ENCODE data around the gene TNRC6A. TPM values are rescaled to one million over a fixed set of nuclear protein-coding genes. Genes with fewer than 3 reads are reported as not detected.
"Not testable (repeated sequence)": the region's sequence is repeated elsewhere in the genome, so short reads cannot be mapped to it uniquely, and the experiment has no call there.

The TNRC6A gene
- total RNA-seq, 1 experiment from 2014 or later = 72.4 TPM

DNA sequence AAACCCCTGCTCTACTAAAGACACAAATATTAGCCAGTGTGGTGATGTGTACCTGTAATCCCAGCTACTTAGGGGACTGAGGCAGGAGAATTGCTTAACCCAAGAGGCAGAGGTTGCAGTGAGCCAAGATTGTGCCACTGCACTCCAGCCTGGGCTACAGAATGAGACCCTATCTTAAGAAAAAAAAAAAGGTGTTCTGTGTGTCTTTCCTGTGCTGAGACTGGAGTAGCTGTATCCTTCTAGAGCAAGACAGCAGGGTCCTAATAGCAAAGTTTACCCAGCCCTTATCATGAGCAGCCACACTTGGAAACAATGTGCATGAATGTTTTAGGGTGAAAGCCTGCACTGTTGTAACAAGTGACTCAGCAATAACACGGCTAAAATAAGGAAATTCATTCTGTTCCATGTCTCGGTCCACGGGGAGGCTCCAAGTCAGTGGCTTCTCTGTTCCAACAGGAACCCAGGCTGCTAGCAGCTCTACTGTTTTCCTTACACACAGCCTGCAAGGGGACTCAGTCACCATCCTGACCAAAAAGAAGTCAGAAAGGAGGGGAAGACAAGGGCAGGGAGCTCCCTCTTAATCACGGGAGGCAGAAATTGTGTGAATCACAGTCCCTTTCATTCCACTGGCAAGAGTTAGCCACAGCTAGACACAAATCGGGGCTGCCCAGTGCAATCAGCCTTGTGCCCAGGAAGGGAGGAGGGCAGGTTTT is 109.3 kb downstream of the TNRC6A start:
- no peaks in the 10 kb centered on the region for H3K79me2 ChIP-seq (ENCODE audit: low read length)
- H3K4me1 ChIP-seq (ENCODE audit: low read length) = no peaks in the 10 kb centered on the region
- no peaks in the 10 kb centered on the region for H3K27me3 ChIP-seq (ENCODE audit: low read length)
- no peaks in the 10 kb centered on the region for H3K9me2 ChIP-seq (replicated peaks; ENCODE audit: insufficient read depth, low read length)
- no peaks in the 10 kb centered on the region for H3K36me3 ChIP-seq (ENCODE audit: insufficient read depth, low read length)
- no peak for DNase-seq
- no peak overlapping the region for H3K9ac ChIP-seq (ENCODE audit: low read length)
- no peak overlapping the region for H3K27ac ChIP-seq (ENCODE audit: low read length)
- H3K4me3 ChIP-seq (ENCODE audit: low read length) = no peak overlapping the region
- no peak overlapping the region for H3K4me2 ChIP-seq (ENCODE audit: low read depth, low read length, poor library complexity, severe bottlenecking)
- no peaks in the 10 kb centered on the region for H4K20me1 ChIP-seq (ENCODE audit: insufficient read depth, low read depth, low read length)
- H3K9me3 ChIP-seq (ENCODE audit: low read length) = no peaks in the 10 kb centered on the region
- no peak overlapping the region for H2AFZ ChIP-seq (ENCODE audit: low read length)

- Histone ChIP-seq H3K36me3 (ENCODE audit: insufficient read depth, low read length) (no peaks in the 10 kb centered on the region), H3K27me3 (ENCODE audit: low read length) (no peaks in the 10 kb centered on the region), H4K20me1 (ENCODE audit: insufficient read depth, low read depth, low read length) (no peaks in the 10 kb centered on the region), H3K9me2 (replicated peaks; ENCODE audit: insufficient read depth, low read length) (no peaks in the 10 kb centered on the region), H3K9ac (ENCODE audit: low read length) (no peak overlapping the region), H3K27ac (ENCODE audit: low read length) (no peak overlapping the region), H3K4me3 (ENCODE audit: low read length) (no peak overlapping the region), H3K4me1 (ENCODE audit: low read length) (no peaks in the 10 kb centered on the region), H3K79me2 (ENCODE audit: low read length) (no peaks in the 10 kb centered on the region), H2AFZ (ENCODE audit: low read length) (no peak overlapping the region), H3K4me2 (ENCODE audit: low read depth, low read length, poor library complexity, severe bottlenecking) (no peak overlapping the region), H3K9me3 (ENCODE audit: low read length) (no peaks in the 10 kb centered on the region)
- DNase-seq = no peak
Measured at GRCh38 chr16:24839347-24839972, 110.0 kb downstream of the TNRC6A start.

DNA sequence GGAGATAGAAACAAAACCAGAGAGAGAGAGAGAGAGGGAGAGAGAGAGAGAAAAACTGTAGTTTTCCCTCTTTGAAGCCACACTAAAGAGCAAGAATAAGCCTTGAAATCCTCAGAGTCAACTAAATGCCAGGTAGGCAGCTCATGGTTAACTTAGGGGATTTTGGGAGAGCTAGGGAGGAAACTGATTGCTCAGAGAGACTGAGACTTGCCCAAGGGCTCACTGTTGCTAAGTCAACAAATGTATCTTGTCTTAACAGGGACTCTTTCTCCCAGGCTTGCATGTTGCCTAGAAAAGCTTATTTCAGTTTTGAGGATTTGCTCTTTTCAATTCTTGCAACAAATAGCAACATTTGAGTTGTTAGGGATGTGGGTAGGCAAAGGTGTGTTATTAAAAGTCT is 111.8 kb downstream of the TNRC6A start:
- no peak overlapping the region for H2AFZ ChIP-seq (ENCODE audit: low read length)

GRCh38 chr16:24844101-24845030 is 114.9 kb downstream of the TNRC6A start:
- Histone ChIP-seq H3K9me2 (replicated peaks; ENCODE audit: insufficient read depth, low read length) (no peaks in the 10 kb centered on the region), H3K4me1 (ENCODE audit: low read length) (no peaks in the 10 kb centered on the region), H3K4me3 (ENCODE audit: low read length) (no peak overlapping the region), H3K79me2 (ENCODE audit: low read length) (no peaks in the 10 kb centered on the region), H3K27ac (ENCODE audit: low read length) (no peak overlapping the region), H3K27me3 (ENCODE audit: low read length) (no peaks in the 10 kb centered on the region), H3K4me2 (ENCODE audit: low read depth, low read length, poor library complexity, severe bottlenecking) (no peak overlapping the region), H3K9ac (ENCODE audit: low read length) (no peak overlapping the region), H2AFZ (ENCODE audit: low read length) (no peak overlapping the region), H3K9me3 (ENCODE audit: low read length) (no peaks in the 10 kb centered on the region), H3K36me3 (ENCODE audit: insufficient read depth, low read length) (no peaks in the 10 kb centered on the region), H4K20me1 (ENCODE audit: insufficient read depth, low read depth, low read length) (no peaks in the 10 kb centered on the region)
- no peak for DNase-seq

More for the DNA sequence above, 111.8 kb downstream of the TNRC6A start:
- H4K20me1 ChIP-seq (ENCODE audit: insufficient read depth, low read depth, low read length) = no peaks in the 10 kb centered on the region
- no peak overlapping the region for H3K9ac ChIP-seq (ENCODE audit: low read length)
- H3K9me2 ChIP-seq (replicated peaks; ENCODE audit: insufficient read depth, low read length) = no peaks in the 10 kb centered on the region
- H3K4me2 ChIP-seq (ENCODE audit: low read depth, low read length, poor library complexity, severe bottlenecking) = no peak overlapping the region
- H3K9me3 ChIP-seq (ENCODE audit: low read length) = no peaks in the 10 kb centered on the region
- no peaks in the 10 kb centered on the region for H3K4me1 ChIP-seq (ENCODE audit: low read length)
- H3K27me3 ChIP-seq (ENCODE audit: low read length) = no peaks in the 10 kb centered on the region
- H3K27ac ChIP-seq (ENCODE audit: low read length) = no peak overlapping the region
- H3K4me3 ChIP-seq (ENCODE audit: low read length) = no peak overlapping the region
- H3K79me2 ChIP-seq (ENCODE audit: low read length) = no peaks in the 10 kb centered on the region
- no peaks in the 10 kb centered on the region for H3K36me3 ChIP-seq (ENCODE audit: insufficient read depth, low read length)
- no peak for DNase-seq

GRCh38 chr16:24845031-24845365 is 115.5 kb downstream of the TNRC6A start:
- H3K9me3 ChIP-seq (ENCODE audit: low read length); H3K36me3 ChIP-seq (ENCODE audit: insufficient read depth, low read length); H3K79me2 ChIP-seq (ENCODE audit: low read length); H2AFZ ChIP-seq (ENCODE audit: low read length); H3K9ac ChIP-seq (ENCODE audit: low read length); H3K4me3 ChIP-seq (ENCODE audit: low read length); H3K4me2 ChIP-seq (ENCODE audit: low read depth, low read length, poor library complexity, severe bottlenecking); H3K9me2 ChIP-seq (replicated peaks; ENCODE audit: insufficient read depth, low read length); H3K27ac ChIP-seq (ENCODE audit: low read length); DNase-seq; H3K27me3 ChIP-seq (ENCODE audit: low read length); H3K4me1 ChIP-seq (ENCODE audit: low read length); H4K20me1 ChIP-seq (ENCODE audit: insufficient read depth, low read depth, low read length): not testable (repeated sequence)

DNA sequence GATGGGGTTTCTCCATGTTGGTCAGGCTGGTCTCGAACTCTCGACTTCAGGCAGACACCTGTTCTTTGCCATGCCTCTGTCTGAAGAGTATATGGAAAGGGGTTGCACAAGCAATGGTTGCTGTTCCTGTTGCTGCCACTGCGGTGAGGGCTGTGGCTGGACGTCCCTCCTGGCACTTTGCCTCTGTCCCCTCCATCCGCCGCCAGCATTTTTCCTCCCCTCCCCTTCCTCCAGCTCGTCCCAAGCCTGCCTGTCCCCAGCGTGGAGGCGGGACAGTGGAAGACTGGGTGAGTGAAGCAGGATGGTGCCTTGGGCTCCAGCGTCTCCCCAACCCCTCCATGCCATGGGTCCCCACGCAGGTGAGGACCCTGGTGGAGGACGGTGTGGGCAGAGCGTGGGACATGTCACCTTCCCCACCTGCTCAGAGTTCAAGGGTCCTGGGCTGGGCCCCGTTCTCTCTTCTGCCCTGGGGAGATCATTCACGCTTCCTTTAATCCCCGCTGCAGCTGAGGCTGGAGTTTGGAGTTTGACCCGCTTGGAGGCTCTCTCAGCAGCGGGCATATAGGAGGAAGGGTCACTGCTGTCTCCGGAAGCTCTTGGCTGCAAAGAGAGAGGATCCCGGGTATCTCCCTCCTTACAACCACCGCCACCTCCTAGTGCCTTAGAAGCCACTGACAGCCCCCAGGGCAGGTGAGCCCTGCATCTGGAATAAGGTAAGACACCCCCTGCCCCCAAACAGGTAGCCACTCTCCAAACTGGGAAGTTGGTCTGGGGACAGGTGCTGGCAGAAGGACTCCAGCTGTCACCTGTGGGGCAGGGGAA is 116.5 kb downstream of the TNRC6A start, which contains the start of gene SLC5A11:
SLC5A11 (plus strand) TSS at position 238 of the 822 bp plus-strand sequence. CDS start 12,681 bp downstream, outside the sequence.
- no peak within 1 kb of the TSS for H3K9ac ChIP-seq (ENCODE audit: low read length)

GRCh38 chr16:24846548-24847357 is 117.3 kb downstream of the TNRC6A start:
- H3K27me3 ChIP-seq (ENCODE audit: low read length) = no peaks in the 10 kb centered on the region
- H3K36me3 ChIP-seq (ENCODE audit: insufficient read depth, low read length) = no peaks in the 10 kb centered on the region
- no peak overlapping the region for H3K27ac ChIP-seq (ENCODE audit: low read length)
- H3K4me3 ChIP-seq (ENCODE audit: low read length) = no peak overlapping the region
- H4K20me1 ChIP-seq (ENCODE audit: insufficient read depth, low read depth, low read length) = no peaks in the 10 kb centered on the region
- no peak overlapping the region for H2AFZ ChIP-seq (ENCODE audit: low read length)
- H3K4me2 ChIP-seq (ENCODE audit: low read depth, low read length, poor library complexity, severe bottlenecking) = no peak overlapping the region
- H3K9ac ChIP-seq (ENCODE audit: low read length) = no peak overlapping the region
- no peaks in the 10 kb centered on the region for H3K79me2 ChIP-seq (ENCODE audit: low read length)
- H3K9me2 ChIP-seq (replicated peaks; ENCODE audit: insufficient read depth, low read length) = no peaks in the 10 kb centered on the region
- DNase-seq = no peak
- H3K4me1 ChIP-seq (ENCODE audit: low read length) = no peaks in the 10 kb centered on the region
- no peaks in the 10 kb centered on the region for H3K9me3 ChIP-seq (ENCODE audit: low read length)

More for the DNA sequence above, 116.5 kb downstream of the TNRC6A start, which contains the start of gene SLC5A11:
- no peaks in the 10 kb centered on the region for H3K9me2 ChIP-seq (replicated peaks; ENCODE audit: insufficient read depth, low read length)
- H3K9me3 ChIP-seq (ENCODE audit: low read length) = no peaks in the 10 kb centered on the region
- no peak within 1 kb of the TSS for H3K4me3 ChIP-seq (ENCODE audit: low read length)
- no peaks in the 10 kb centered on the region for H3K4me1 ChIP-seq (ENCODE audit: low read length)
- no peak within 1 kb of the TSS for H3K27ac ChIP-seq (ENCODE audit: low read length)
- H3K79me2 ChIP-seq (ENCODE audit: low read length) = no peaks in the 10 kb centered on the region
- no peak within 1 kb of the TSS for H3K4me2 ChIP-seq (ENCODE audit: low read depth, low read length, poor library complexity, severe bottlenecking)
- no peak within 1 kb of the TSS for H2AFZ ChIP-seq (ENCODE audit: low read length)
- H3K27me3 ChIP-seq (ENCODE audit: low read length) = no peaks in the 10 kb centered on the region
- no peak for DNase-seq
- H4K20me1 ChIP-seq (ENCODE audit: insufficient read depth, low read depth, low read length) = no peaks in the 10 kb centered on the region
- no peaks in the 10 kb centered on the region for H3K36me3 ChIP-seq (ENCODE audit: insufficient read depth, low read length)

All from Karpas-422 (cell line).